ENCODE measurements around the gene CFL1. TPM values are rescaled to one million over a fixed set of nuclear protein-coding genes. Genes with fewer than 3 reads are reported as not detected.

CFL1 gene
- polyA plus RNA-seq, 4 donors = 854 to 2,084 (median 1,613) TPM

GRCh38 chr11:65885808-65886536 is 28.0 kb upstream of the CFL1 start:
- DNase-seq = peak in 1 of 2 donors; percentile 70
- Histone ChIP-seq H3K4me3 (ENCODE audit: low read depth in 1 of 3, low read length in 3 of 3) (no peak overlapping the region), H3K9me3 (ENCODE audit: control insufficient read depth in 2 of 2, insufficient read depth in 1 of 2, low read depth in 1 of 2, low read length in 1 of 2) (no peaks in the 10 kb centered on the region), H3K27ac (ENCODE audit: low read depth in 1 of 3, low read length in 2 of 3) (peak overlapping the region in 2 of 3 donors; percentile 64 to 95), H3K4me1 (ENCODE audit: control insufficient read depth in 3 of 3, insufficient read depth in 2 of 3, low read depth in 1 of 3, low read length in 2 of 3) (peaks cover 8 to 47% (median 11%) of the 10 kb centered on the region in 3 donors), H3K36me3 (ENCODE audit: control insufficient read depth in 3 of 3, insufficient read depth in 2 of 3, low read depth in 1 of 3, low read length in 3 of 3) (peaks cover 0 to 61% (median 13%) of the 10 kb centered on the region in 3 donors), H3K27me3 (ENCODE audit: control insufficient read depth in 3 of 3, insufficient read depth in 3 of 3, low read length in 3 of 3) (peaks cover 0 to 9% (median 0%) of the 10 kb centered on the region in 3 donors)
- FAIRE-seq = no peak
- WGBS, 3 donors = 67 to 88% (median 77%) methylated on average over 12 of the region's 12 CpGs

- DNase-seq (no peak), FAIRE-seq (no peak)
- no peaks in the 10 kb centered on the region for H3K9me3 ChIP-seq (ENCODE audit: control insufficient read depth in 2 of 2, insufficient read depth in 1 of 2, low read depth in 1 of 2, low read length in 1 of 2)
- 93 to 97% (median 95%) methylated on average over 7 of the region's 7 CpGs for WGBS, 3 donors
- H3K27ac ChIP-seq (ENCODE audit: low read depth in 1 of 3, low read length in 2 of 3) = no peak overlapping the region
- H3K36me3 ChIP-seq (ENCODE audit: control insufficient read depth in 3 of 3, insufficient read depth in 2 of 3, low read depth in 1 of 3, low read length in 3 of 3) = peaks cover 0 to 65% (median 13%) of the 10 kb centered on the region in 3 donors
- peaks cover 0 to 9% (median 0%) of the 10 kb centered on the region in 3 donors for H3K27me3 ChIP-seq (ENCODE audit: control insufficient read depth in 3 of 3, insufficient read depth in 3 of 3, low read length in 3 of 3)
- H3K4me3 ChIP-seq (ENCODE audit: low read depth in 1 of 3, low read length in 3 of 3) = no peak overlapping the region
- H3K4me1 ChIP-seq (ENCODE audit: control insufficient read depth in 3 of 3, insufficient read depth in 2 of 3, low read depth in 1 of 3, low read length in 2 of 3) = peaks cover 8 to 47% (median 11%) of the 10 kb centered on the region in 3 donors
Observed at GRCh38 chr11:65885231-65885630, 27.3 kb upstream of the CFL1 start.

- FAIRE-seq (no peak), DNase-seq (peak; percentile 74 to 85)
- Histone ChIP-seq H3K4me1 (ENCODE audit: control insufficient read depth in 3 of 3, insufficient read depth in 2 of 3, low read depth in 1 of 3, low read length in 2 of 3) (peaks cover 8 to 41% (median 11%) of the 10 kb centered on the region in 3 donors), H3K36me3 (ENCODE audit: control insufficient read depth in 3 of 3, insufficient read depth in 2 of 3, low read depth in 1 of 3, low read length in 3 of 3) (peaks cover 0 to 69% (median 13%) of the 10 kb centered on the region in 3 donors), H3K9me3 (ENCODE audit: control insufficient read depth in 2 of 2, insufficient read depth in 1 of 2, low read depth in 1 of 2, low read length in 1 of 2) (no peaks in the 10 kb centered on the region), H3K27ac (ENCODE audit: low read depth in 1 of 3, low read length in 2 of 3) (peak overlapping the region in 1 of 3 donors; percentile 4), H3K27me3 (ENCODE audit: control insufficient read depth in 3 of 3, insufficient read depth in 3 of 3, low read length in 3 of 3) (peaks cover 0 to 8% (median 0%) of the 10 kb centered on the region in 3 donors), H3K4me3 (ENCODE audit: low read depth in 1 of 3, low read length in 3 of 3) (no peak overlapping the region)
- 12 to 20% (median 15%) methylated on average over 9 of the region's 9 CpGs for WGBS, 3 donors
Observed at GRCh38 chr11:65884716-65885092, 26.7 kb upstream of the CFL1 start.

GRCh38 chr11:65883786-65884715 is 26.1 kb upstream of the CFL1 start:
- peaks cover 0 to 69% (median 13%) of the 10 kb centered on the region in 3 donors for H3K36me3 ChIP-seq (ENCODE audit: control insufficient read depth in 3 of 3, insufficient read depth in 2 of 3, low read depth in 1 of 3, low read length in 3 of 3)
- no peak overlapping the region for H3K4me3 ChIP-seq (ENCODE audit: low read depth in 1 of 3, low read length in 3 of 3)
- no peak overlapping the region for H3K27ac ChIP-seq (ENCODE audit: low read depth in 1 of 3, low read length in 2 of 3)
- peaks cover 0 to 2% (median 0%) of the 10 kb centered on the region in 3 donors for H3K27me3 ChIP-seq (ENCODE audit: control insufficient read depth in 3 of 3, insufficient read depth in 3 of 3, low read length in 3 of 3)
- 81 to 87% (median 83%) methylated on average over 28 of the region's 28 CpGs for WGBS, 3 donors
- FAIRE-seq = no peak
- no peak for DNase-seq
- H3K4me1 ChIP-seq (ENCODE audit: control insufficient read depth in 3 of 3, insufficient read depth in 2 of 3, low read depth in 1 of 3, low read length in 2 of 3) = peaks cover 8 to 35% (median 9%) of the 10 kb centered on the region in 3 donors
- H3K9me3 ChIP-seq (ENCODE audit: control insufficient read depth in 2 of 2, insufficient read depth in 1 of 2, low read depth in 1 of 2, low read length in 1 of 2) = no peaks in the 10 kb centered on the region

- DNase-seq (no peak), FAIRE-seq (no peak)
- H3K9me3 ChIP-seq (ENCODE audit: control insufficient read depth in 2 of 2, insufficient read depth in 1 of 2, low read depth in 1 of 2, low read length in 1 of 2) = no peaks in the 10 kb centered on the region
- H3K4me3 ChIP-seq (ENCODE audit: low read depth in 1 of 3, low read length in 3 of 3) = no peak overlapping the region
- peaks cover 8 to 30% (median 9%) of the 10 kb centered on the region in 3 donors for H3K4me1 ChIP-seq (ENCODE audit: control insufficient read depth in 3 of 3, insufficient read depth in 2 of 3, low read depth in 1 of 3, low read length in 2 of 3)
- H3K27ac ChIP-seq (ENCODE audit: low read depth in 1 of 3, low read length in 2 of 3) = no peak overlapping the region
- H3K27me3 ChIP-seq (ENCODE audit: control insufficient read depth in 3 of 3, insufficient read depth in 3 of 3, low read length in 3 of 3) = no peaks in the 10 kb centered on the region
- 92 to 94% (median 94%) methylated on average over 12 to 13 of the region's 13 CpGs for WGBS, 3 donors
- H3K36me3 ChIP-seq (ENCODE audit: control insufficient read depth in 3 of 3, insufficient read depth in 2 of 3, low read depth in 1 of 3, low read length in 3 of 3) = peaks cover 0 to 69% (median 13%) of the 10 kb centered on the region in 3 donors
Observed at GRCh38 chr11:65883058-65883761, 25.2 kb upstream of the CFL1 start.

- 88 to 93% (median 92%) methylated on average over 30 of the region's 30 CpGs for WGBS, 3 donors
- FAIRE-seq (no peak), DNase-seq (no peak)
- H3K27me3 ChIP-seq (ENCODE audit: control insufficient read depth in 3 of 3, insufficient read depth in 3 of 3, low read length in 3 of 3) = no peaks in the 10 kb centered on the region
- peaks cover 0 to 68% (median 13%) of the 10 kb centered on the region in 3 donors for H3K36me3 ChIP-seq (ENCODE audit: control insufficient read depth in 3 of 3, insufficient read depth in 2 of 3, low read depth in 1 of 3, low read length in 3 of 3)
- no peaks in the 10 kb centered on the region for H3K9me3 ChIP-seq (ENCODE audit: control insufficient read depth in 2 of 2, insufficient read depth in 1 of 2, low read depth in 1 of 2, low read length in 1 of 2)
- H3K4me1 ChIP-seq (ENCODE audit: control insufficient read depth in 3 of 3, insufficient read depth in 2 of 3, low read depth in 1 of 3, low read length in 2 of 3) = peaks cover 4 to 25% (median 5%) of the 10 kb centered on the region in 3 donors
- no peak overlapping the region for H3K4me3 ChIP-seq (ENCODE audit: low read depth in 1 of 3, low read length in 3 of 3)
- H3K27ac ChIP-seq (ENCODE audit: low read depth in 1 of 3, low read length in 2 of 3) = no peak overlapping the region
Observed at GRCh38 chr11:65882120-65883057, 24.4 kb upstream of the CFL1 start.

- 61 to 83% (median 69%) methylated on average over 7 of the region's 7 CpGs for WGBS, 3 donors
- no peak for FAIRE-seq
Observed at GRCh38 chr11:65880844-65881421, 23.0 kb upstream of the CFL1 start.

More at GRCh38 chr11:65880844-65881421, 23.0 kb upstream of the CFL1 start:
- DNase-seq = no peak
- Histone ChIP-seq H3K27ac (ENCODE audit: low read depth in 1 of 3, low read length in 2 of 3) (peak overlapping the region in 1 of 3 donors; percentile 25), H3K36me3 (ENCODE audit: control insufficient read depth in 3 of 3, insufficient read depth in 2 of 3, low read depth in 1 of 3, low read length in 3 of 3) (peaks cover 0 to 58% (median 13%) of the 10 kb centered on the region in 3 donors), H3K4me1 (ENCODE audit: control insufficient read depth in 3 of 3, insufficient read depth in 2 of 3, low read depth in 1 of 3, low read length in 2 of 3) (peaks cover 0 to 11% (median 2%) of the 10 kb centered on the region in 3 donors), H3K9me3 (ENCODE audit: control insufficient read depth in 2 of 2, insufficient read depth in 1 of 2, low read depth in 1 of 2, low read length in 1 of 2) (no peaks in the 10 kb centered on the region), H3K27me3 (ENCODE audit: control insufficient read depth in 3 of 3, insufficient read depth in 3 of 3, low read length in 3 of 3) (no peaks in the 10 kb centered on the region), H3K4me3 (ENCODE audit: low read depth in 1 of 3, low read length in 3 of 3) (no peak overlapping the region)
